ENCODE data around the gene SMAD2. TPM values are rescaled to one million over a fixed set of nuclear protein-coding genes. Genes with fewer than 3 reads are reported as not detected.

The SMAD2 gene
- 71.9 and 132 TPM in 2 replicates for total RNA-seq

DNA sequence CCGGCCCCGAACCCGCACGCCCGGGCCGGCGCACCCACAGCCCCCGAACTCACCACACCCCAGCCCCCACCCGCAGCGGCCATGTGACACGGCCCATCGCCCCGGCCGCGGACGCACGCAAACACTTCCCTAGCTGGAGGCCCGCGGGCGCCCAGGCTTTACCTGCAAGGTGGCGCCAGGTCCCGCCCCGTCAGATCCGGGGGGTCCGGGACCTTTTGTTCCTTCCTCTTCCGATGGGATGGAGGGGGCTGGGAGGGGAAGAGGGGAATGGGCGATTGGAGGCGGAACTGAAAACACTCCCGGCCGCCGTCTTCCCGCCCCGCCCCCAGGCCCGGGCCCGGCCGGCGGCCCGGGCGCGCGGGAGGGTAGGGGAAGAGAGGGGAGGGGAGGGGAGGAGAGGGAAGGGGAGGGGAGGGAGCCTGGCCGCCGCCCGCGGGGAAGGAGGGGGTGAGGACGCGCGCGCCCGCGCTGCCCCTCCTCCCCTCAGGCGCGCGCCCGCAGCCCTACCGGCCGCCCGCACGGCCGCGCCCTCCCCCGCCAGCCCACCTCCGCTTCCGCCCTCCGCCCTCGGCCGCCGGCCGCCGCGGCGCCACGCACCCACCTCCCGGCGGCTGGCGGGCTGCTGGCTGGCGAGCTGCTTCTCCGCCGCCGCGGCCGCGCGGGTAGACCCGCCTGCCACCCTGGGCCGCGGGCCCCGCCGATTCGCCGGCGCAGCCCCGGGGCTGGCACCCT is at the start of gene SMAD2:
SMAD2 (minus strand) TSS at position 461 of the 732 bp plus-strand sequence. CDS start 33,903 bp downstream, outside the sequence.

Small RNA genes lying within 50 kb of the gene (small RNA-seq; reads per million reads assigned to genes)
- gene AC120349.2 = not detected
- not detected for gene MTCO2P2

Data from thoracic aorta endothelial cell (primary cell).